Measurements from ENCODE around the gene FRMPD2.
A peak's percentile ranks its signal among the peaks of the same experiment; 100 is the strongest.

The FRMPD2 gene, protein sequence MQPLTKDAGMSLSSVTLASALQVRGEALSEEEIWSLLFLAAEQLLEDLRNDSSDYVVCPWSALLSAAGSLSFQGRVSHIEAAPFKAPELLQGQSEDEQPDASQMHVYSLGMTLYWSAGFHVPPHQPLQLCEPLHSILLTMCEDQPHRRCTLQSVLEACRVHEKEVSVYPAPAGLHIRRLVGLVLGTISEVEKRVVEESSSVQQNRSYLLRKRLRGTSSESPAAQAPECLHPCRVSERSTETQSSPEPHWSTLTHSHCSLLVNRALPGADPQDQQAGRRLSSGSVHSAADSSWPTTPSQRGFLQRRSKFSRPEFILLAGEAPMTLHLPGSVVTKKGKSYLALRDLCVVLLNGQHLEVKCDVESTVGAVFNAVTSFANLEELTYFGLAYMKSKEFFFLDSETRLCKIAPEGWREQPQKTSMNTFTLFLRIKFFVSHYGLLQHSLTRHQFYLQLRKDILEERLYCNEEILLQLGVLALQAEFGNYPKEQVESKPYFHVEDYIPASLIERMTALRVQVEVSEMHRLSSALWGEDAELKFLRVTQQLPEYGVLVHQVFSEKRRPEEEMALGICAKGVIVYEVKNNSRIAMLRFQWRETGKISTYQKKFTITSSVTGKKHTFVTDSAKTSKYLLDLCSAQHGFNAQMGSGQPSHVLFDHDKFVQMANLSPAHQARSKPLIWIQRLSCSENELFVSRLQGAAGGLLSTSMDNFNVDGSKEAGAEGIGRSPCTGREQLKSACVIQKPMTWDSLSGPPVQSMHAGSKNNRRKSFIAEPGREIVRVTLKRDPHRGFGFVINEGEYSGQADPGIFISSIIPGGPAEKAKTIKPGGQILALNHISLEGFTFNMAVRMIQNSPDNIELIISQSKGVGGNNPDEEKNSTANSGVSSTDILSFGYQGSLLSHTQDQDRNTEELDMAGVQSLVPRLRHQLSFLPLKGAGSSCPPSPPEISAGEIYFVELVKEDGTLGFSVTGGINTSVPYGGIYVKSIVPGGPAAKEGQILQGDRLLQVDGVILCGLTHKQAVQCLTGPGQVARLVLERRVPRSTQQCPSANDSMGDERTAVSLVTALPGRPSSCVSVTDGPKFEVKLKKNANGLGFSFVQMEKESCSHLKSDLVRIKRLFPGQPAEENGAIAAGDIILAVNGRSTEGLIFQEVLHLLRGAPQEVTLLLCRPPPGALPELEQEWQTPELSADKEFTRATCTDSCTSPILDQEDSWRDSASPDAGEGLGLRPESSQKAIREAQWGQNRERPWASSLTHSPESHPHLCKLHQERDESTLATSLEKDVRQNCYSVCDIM (N-terminal part only)

DNA sequence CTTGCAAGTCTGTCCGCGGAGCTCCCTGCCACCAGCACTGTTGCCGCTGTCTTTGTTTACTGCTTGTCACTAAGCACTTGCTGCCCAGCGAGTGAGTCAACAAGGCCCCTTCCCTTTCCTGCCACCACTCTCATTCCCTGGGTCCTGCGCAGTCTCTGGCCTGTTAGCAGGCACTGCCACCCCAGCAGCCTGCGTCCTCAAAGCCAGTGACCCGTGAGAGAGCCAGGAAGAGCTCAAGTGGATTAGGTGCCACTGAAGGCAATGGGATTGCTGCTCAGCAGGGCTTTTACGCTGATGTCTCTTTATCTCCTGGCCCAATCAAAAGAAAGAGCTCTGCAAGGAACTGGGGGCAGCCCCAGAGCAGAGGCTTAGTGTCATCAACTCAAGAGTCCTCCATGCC, at the start of gene FRMPD2:
FRMPD2 (minus strand) TSS at position 61 of the 400 bp plus-strand sequence. CDS start 129 bp downstream, outside the sequence.
- no peak for DNase-seq

- no peak for DNase-seq
These were observed 47.5 kb upstream of the FRMPD2 start for GRCh38 chr10:48322017-48322416.

DNA sequence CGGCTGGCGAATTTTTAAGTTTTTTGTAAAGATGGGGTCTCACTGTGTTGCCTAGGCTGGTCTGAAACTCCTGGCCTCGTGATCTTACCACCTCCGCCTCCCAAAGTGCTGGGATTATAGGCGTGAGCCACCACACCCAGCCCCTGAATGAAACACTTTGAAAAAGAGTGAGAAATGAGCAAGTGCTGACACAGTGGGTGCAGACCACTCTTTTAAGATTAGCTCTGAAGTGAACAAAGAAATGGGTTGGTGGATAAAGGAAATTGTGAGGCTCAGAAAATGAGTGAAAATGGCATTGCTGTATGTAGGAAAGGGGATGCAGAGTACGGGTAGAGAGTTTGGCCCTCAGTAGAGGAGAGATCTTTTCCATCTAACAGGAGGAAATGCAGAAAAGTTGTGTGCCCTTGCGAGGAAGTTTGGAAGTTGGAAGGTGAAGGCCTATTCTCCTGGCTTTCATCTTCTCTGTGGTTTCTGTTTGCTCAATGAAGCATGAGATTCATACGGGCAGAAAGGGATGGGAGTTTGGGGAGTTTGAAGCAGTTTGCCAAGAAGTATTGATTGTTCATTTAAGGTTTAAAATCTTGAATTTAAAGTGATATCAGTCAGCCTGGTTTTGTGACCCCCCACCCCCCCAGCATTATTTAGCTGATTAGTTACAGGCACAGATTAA, 43.0 kb upstream of the FRMPD2 start:
- no peak for DNase-seq

DNA sequence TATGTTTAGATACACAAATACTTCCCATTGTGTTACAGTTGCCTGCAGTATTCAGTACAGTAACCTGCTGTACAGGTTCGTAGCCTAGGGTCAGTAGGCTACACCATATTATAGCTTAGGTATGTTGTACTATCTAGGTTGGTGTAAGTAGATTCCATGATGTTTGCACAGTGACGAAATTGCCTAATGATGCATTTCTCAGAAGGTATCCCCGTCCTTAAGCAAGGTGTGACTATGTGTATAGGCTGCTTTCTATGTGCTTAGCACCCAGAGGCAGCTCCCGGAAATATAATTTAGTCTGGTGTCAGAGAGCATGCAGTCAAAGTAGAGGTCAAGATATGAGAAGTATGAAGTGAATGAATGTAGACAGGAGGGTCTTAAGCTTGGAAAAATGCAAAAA, 41.7 kb upstream of the FRMPD2 start:
- DNase-seq: no peak

DNA sequence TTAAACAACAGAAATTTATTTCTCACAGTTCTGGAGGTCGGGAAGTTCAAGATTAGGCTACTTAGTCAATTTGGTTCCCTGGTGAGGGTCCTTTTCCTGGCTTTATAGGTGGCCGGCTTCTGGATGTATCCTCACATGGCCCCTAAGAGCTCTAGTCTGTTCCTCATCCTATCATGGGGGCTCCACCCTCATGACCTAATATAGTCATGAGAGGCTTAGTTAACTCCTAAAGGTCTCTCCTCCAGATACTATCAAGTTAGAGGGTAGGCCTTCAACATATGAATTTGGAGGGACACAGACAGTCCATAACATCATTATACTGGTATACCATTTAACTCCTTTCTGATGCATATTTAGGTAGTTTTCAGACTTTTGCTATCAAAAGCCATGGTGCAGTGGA, 39.6 kb upstream of the FRMPD2 start:
- DNase-seq: no peak

GRCh38 chr10:48309711-48310226, 35.3 kb upstream of the FRMPD2 start:
- no peak for DNase-seq

DNA sequence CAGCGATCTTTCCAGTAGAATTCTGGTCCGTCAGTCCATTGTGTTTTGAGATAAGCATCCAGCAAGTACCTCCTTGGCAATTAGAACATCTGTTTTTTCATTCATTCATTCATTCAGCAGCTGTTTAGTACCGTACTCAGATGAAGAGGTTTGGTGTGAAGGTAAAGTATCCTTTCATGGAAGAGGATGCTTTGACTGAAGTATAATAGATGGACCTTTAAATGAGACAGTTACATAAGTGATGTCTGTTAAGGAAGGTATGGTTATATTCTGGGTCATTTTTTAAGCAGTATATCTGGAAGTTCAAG, 33.2 kb upstream of the FRMPD2 start:
- no peak for DNase-seq

DNA sequence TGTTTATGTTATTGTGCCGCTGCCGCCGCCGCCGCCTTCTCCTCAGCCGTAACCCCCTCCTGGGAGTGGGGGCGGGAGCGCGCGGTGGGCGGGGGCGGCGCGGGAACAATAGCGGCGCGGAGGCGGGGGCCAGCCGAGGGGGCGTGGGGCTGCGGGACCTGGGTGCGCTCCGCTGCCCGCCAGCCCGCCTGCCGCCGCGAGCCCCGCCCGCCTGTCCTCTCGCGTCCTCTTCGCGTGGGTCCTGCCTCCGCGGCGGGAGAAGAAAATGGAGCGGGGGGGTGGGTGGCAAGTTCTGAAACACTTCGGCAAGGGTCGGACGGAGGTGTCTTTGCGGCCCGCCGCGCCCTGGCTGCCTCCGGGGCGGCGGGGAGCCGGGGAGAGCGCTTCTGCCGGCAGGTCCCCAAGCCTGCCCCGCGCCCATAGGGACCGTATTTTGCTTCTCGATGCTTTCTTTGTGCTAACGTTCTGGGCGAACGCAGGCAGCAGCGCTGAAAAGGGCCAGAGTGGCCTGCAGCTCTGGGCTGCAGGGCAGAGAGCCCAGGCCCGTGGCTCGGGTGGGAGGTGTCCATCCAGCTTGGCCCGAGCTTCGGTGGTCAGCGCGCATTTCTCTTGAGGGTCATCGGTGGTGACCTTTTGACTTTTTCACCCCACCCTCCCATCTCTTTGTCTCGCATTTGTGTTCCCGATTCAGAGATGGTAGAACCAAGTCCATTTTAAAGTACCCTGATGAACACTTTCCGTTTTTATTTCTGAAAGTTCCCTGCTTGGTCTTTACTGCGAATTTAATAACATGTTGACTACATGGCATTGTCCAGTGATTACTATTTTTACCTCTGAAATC, 32.6 kb upstream of the FRMPD2 start:
- no peak for DNase-seq

DNA sequence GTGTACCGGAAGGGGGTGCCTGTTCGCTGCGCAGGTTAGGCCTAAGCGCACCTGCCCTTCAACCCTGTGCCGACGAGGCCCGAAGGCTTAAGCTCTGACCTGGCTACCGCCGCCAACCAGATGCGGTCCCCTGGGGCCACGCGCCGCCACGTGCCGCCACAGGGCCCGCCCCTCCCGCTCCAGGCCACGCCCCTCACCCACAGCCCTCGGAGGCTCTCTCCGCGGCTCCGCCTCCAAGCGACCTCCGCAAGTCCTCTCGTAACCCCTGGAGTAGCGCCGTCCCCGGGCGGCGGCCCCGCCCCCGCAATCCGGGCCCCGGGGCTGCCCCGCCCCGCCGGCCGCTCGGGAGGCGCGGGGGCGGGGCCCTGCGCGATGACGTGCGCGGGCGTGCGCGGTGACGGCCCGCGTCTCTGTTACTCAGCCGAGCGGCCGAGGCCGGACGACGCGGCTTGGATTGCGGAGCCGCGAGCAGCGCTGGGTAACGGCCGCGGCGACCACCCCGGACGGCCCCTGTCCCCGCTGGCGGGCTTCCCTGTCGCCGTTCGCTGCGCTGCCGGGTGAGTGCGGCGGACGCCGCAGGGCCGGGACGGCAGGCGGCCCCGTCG, 31.9 kb upstream of the FRMPD2 start, which contains the start of gene MAPK8:
MAPK8 (plus strand) TSS at position 413 of the 605 bp plus-strand sequence. CDS start 94,984 bp downstream, outside the sequence.
- DNase-seq: peak; percentile 78

GRCh38 chr10:48305905-48306264, 31.4 kb upstream of the FRMPD2 start:
- no peak for DNase-seq

DNA sequence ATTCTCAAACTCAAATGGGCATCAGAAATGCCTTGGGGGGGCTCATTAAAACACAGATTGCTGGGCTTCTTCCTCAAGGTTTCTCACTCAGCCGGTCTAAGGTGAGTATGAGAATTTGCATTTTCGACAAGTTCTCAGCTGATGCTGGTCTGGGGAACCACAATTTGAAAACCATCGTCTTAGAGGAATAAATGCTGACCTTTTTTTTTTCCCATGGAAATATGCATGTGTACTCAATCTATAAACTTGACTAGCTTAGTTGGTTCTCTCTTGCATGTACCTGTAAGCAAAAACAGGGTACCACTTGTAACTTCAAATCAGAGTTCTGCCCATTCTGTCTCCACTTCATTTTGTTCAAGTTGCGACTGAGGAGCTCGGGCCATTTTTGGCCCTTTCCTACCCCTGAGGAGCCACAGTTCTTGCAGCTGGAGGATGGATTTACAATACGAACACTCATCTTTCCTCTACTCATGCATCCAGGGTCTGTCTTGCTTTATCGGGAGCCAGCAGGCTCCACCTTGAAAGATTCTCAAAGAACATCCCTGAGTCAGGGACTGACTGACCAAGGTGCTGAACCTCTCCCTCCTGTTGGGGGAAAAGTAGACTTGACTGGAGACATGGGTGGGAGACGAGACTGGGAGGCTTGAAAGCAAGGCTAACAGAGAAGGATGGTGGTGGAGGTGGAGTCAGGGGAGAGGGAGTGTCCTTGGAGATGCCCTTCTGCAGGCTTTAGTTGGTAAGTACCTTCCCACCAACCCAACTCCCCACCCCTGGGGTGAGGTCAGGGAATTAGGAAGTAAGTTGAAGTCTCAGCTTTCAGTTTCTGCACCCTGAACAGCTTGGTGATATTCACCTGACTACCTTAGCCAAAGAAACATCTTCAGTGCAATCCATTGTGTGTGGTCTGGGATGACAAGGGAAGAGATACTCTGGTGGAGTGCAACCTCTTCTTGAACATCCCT, 28.3 kb upstream of the FRMPD2 start:
- DNase-seq: no peak

DNA sequence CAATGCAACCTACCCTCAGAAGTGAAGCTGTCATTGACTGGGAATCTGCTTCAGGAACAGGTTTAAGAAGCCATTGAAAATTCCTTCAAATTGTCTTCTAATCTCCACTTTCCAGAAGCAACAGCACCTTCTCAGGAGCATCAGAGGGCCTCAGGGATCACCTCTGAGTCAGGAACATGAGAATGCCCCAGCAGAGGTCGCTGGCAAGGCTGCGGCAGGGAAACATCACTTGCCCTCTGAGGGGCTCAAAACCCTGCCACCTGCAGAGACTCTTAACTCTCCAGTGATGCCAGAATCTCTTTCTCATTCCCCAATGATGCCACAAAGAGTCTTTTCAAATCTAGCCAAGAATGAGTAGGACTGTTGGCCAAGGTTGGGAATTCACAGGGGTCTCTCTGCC, 26.1 kb upstream of the FRMPD2 start:
- DNase-seq: no peak

GRCh38 chr10:48299692-48300091, 25.2 kb upstream of the FRMPD2 start:
- no peak for DNase-seq

- no peak for DNase-seq
These were observed 24.6 kb upstream of the FRMPD2 start for GRCh38 chr10:48299066-48299465.

- DNase-seq: no peak
These were observed 22.1 kb upstream of the FRMPD2 start for GRCh38 chr10:48296576-48297098.

- no peak for DNase-seq
These were observed 19.9 kb upstream of the FRMPD2 start for GRCh38 chr10:48294431-48294830.

DNA sequence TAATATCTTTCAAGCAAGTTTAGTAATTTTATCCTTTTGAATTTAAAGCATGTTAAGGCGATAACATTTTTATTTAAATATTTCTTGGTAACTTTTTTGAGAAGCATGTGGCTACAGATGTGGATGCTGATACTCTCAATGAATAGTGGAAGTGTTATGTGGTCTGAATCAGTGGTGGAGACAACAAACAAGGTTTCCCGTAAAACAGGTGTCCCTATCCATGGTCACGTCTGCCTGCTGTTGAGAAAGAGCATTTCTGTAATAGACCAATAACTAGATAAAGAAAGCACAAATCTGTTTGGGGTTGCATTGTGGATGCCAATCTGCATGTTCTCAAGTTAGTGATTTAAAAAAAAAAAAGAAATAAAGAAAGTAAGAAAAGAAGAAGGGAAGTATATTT, 18.1 kb upstream of the FRMPD2 start:
- no peak for DNase-seq

DNA sequence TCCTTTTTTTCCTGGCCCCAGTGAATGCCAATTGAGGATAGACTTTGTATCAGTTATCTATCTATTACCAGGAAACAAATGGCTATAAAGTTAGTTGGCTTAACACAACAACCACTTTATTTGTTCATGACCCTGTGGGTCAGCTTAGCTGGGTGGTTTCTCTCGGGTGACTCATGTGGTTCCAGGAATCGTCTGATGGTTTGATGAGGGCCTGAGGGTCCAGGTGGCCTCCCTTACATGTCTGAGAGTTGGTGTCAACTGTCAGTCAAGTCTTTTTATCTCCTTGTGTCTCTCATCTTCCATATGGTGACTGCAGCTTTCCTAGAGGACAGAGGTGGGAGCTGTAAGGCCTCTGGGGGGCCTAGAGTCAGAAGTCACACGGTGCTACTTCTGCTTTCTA, 16.7 kb upstream of the FRMPD2 start:
- DNase-seq: no peak

- no peak for DNase-seq
These were observed 15.8 kb upstream of the FRMPD2 start for GRCh38 chr10:48290286-48290685.
